WERI-Rb-1 (cell line): ENCODE measurements around the gene FBLN5.

ENCODE experiments used
- DNase-seq: peaks from one replicate; pipeline ENCODE4 v3.0.0-alpha.2; 2020
- H3K27ac ChIP-seq: fragments of 250-450 bp; sonication (Bioruptor Pico); 2 replicates; pipeline ENCODE4 v1.5.1; 2020; ENCODE audit warnings: mild to moderate bottlenecking, moderate library complexity
- H3K27me3 ChIP-seq: fragments of 250-450 bp; sonication (Bioruptor Pico); 2 replicates; pipeline ENCODE4 v1.5.1; 2021; ENCODE audit warnings: mild to moderate bottlenecking, low read depth, moderate library complexity; ENCODE audit not compliant: insufficient read depth, severe bottlenecking
- H3K36me3 ChIP-seq: fragments of 250-450 bp; sonication (Bioruptor Pico); 2 replicates; pipeline ENCODE4 v1.5.1; 2020; ENCODE audit warnings: mild to moderate bottlenecking, moderate library complexity
- H3K4me3 ChIP-seq: 2 replicates; pipeline ENCODE4 v1.5.1; 2011; ENCODE audit warnings: low read depth, mild to moderate bottlenecking, control low read depth, low read length
- H3K9me3 ChIP-seq: fragments of 250-450 bp; sonication (Bioruptor Pico); 2 replicates; pipeline ENCODE4 v1.5.1; 2021; ENCODE audit warnings: mild to moderate bottlenecking, moderate library complexity; ENCODE audit not compliant: severe bottlenecking
- TF ChIP-seq, protein P1 (sequence below): IDR thresholded peaks from 2 replicates; pipeline ENCODE4 v1.5.1; 2011; ENCODE audit warnings: low read depth, mild to moderate bottlenecking, control low read depth, inconsistent platforms, low read length

The FBLN5 gene

DNA sequence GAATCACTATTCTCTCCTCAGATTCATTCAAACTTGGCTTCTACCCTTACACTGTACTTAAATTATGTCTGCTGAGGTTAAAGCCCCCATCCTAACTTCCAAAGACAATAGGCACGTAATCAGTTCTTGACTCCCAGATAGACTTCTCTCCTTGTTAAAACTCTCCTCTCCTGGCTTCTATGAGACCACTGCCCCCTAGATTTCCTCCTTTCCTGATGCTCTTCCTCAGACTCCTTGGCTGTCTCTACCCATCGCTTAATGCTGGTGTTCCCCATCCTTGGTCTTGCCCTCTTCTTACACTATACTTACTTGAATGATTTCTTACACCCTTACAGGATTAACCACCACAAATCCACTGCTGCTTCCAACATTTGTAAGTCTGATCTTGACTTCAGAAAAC lies 112.9 kb downstream of the FBLN5 start:
- DNase-seq: no peak
- H3K27ac ChIP-seq: no peak overlapping the region
- H3K27me3 ChIP-seq: peaks cover 8% of the 10 kb centered on the region
- no peaks in the 10 kb centered on the region for H3K9me3 ChIP-seq
- H3K36me3 ChIP-seq: no peaks in the 10 kb centered on the region
- TF ChIP-seq, protein P1, sequence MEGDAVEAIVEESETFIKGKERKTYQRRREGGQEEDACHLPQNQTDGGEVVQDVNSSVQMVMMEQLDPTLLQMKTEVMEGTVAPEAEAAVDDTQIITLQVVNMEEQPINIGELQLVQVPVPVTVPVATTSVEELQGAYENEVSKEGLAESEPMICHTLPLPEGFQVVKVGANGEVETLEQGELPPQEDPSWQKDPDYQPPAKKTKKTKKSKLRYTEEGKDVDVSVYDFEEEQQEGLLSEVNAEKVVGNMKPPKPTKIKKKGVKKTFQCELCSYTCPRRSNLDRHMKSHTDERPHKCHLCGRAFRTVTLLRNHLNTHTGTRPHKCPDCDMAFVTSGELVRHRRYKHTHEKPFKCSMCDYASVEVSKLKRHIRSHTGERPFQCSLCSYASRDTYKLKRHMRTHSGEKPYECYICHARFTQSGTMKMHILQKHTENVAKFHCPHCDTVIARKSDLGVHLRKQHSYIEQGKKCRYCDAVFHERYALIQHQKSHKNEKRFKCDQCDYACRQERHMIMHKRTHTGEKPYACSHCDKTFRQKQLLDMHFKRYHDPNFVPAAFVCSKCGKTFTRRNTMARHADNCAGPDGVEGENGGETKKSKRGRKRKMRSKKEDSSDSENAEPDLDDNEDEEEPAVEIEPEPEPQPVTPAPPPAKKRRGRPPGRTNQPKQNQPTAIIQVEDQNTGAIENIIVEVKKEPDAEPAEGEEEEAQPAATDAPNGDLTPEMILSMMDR: no peak
- no peak overlapping the region for H3K4me3 ChIP-seq

DNA sequence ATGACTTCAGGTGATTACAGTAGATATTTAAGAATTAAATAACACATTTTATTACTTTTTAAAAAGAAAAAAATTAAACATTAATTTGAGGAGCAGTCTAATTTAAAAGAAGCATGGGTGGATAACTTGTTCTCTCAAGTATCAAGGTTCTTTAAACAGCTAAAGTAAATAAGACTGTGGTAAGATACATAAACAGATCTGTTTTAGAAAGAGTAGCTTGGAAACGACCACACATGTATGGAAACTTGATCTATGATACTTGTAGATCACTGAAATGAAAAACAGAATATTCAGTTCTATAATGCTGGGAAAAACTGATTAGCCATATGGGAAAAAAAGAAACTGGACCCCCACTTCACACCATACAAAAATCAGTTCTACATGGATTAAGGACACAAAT lies 116.2 kb downstream of the FBLN5 start:
- Histone ChIP-seq H3K36me3 (no peaks in the 10 kb centered on the region), H3K27ac (no peak overlapping the region), H3K9me3 (no peaks in the 10 kb centered on the region), H3K4me3 (no peak overlapping the region), H3K27me3 (peaks cover 3% of the 10 kb centered on the region)
- DNase-seq: no peak
- TF ChIP-seq, protein P1: no peak

DNA sequence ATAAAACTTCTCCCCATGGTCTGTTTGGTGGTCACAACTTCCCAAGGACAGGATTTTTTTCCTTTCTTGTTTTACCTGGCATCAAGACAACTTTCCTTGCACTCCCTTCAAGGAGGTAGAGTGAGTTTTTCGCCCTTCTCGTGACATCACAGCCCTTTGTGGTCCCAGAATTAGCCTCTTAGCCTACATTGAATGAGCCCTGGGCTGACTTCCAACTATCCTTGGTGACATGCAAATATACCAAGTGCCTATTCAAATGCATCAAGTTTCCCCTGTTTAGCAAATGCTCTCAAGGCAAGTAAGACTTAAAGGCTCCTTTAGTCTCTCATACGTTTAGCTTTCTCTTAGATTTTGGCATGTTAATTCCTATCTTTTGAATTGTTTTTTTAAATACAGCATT lies 116.7 kb downstream of the FBLN5 start:
- Histone ChIP-seq H3K9me3 (no peaks in the 10 kb centered on the region), H3K27ac (no peak overlapping the region)
- DNase-seq: no peak

DNA sequence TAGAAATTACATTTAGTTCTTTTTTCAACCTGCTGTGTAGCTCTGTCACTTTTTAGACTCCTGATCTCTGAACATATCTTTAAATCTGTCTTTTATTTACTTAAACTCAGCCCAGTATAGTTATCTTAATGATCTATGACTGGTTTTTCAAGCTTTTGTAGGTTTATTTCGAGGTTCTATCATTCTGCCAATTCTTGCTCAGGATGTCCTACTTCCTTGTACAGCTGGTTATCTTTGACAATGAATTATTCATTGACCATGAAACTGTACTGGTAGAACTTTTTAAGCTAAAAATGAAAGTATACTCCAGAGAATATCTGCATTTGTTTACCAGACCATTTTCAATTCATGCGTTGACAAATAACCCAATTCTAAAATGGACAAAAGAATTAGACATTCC lies 118.0 kb downstream of the FBLN5 start:
- Histone ChIP-seq H3K4me3 (no peak overlapping the region), H3K36me3 (no peaks in the 10 kb centered on the region), H3K27me3 (no peaks in the 10 kb centered on the region), H3K27ac (no peak overlapping the region), H3K9me3 (no peaks in the 10 kb centered on the region)
- TF ChIP-seq, protein P1: no peak
- no peak for DNase-seq

More for the DNA sequence above, 116.7 kb downstream of the FBLN5 start:
- H3K36me3 ChIP-seq: no peaks in the 10 kb centered on the region
- TF ChIP-seq, protein P1: no peak
- peaks cover under 1% of the 10 kb centered on the region for H3K27me3 ChIP-seq
- H3K4me3 ChIP-seq: no peak overlapping the region

DNA sequence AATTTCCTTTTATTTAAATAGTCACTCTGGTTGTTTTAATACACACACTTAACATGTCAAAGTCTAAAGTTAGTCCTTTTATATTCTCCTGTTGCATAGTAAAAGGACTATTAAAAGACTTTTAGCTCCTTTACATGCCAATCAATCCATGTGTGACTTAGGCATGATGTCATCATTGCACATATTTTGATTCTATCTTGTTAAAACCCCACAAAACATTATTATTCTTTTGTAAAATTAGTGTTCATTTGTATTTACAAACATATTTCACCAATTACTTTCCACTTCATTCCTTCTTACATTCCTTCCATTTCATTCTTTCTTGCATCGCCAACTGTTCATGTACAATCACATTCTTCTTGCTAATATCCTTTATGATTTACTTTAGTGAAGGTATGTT lies 119.7 kb downstream of the FBLN5 start:
- Histone ChIP-seq H3K9me3 (no peaks in the 10 kb centered on the region), H3K36me3 (no peaks in the 10 kb centered on the region), H3K27ac (no peak overlapping the region), H3K27me3 (no peaks in the 10 kb centered on the region), H3K4me3 (no peak overlapping the region)
- DNase-seq: no peak
- TF ChIP-seq, protein P1: no peak
